Muscle of back (tissue), 13 donors: Measurements from ENCODE around the gene CARF. TPM values are rescaled to one million over a fixed set of nuclear protein-coding genes. Genes with fewer than 3 reads are reported as not detected.
"Not testable (repeated sequence)": the region's sequence is repeated elsewhere in the genome, so short reads cannot be mapped to it uniquely, and the experiment has no call there.

Source experiments
- DNase-seq, 3 donors: peaks; one replicate each; pipeline versions ENCODE4 v3.0.0 to v3.0.0-alpha.2; 2013
- long read RNA-seq, 9 donors: transcript quantifications; one replicate each; lab custom pipeline, GENCODE V29; 2026
- polyA plus RNA-seq, 10 donors: library from polyadenylated mRNA; unstranded; fragments of 120-200 nt; gene quantifications; one replicate each; pipeline ENCODE4 v1.2.1, GENCODE V29; 2013; ENCODE audit not compliant: insufficient read length in 10 of 10

The CARF gene
- polyA plus RNA-seq: 10 to 100 TPM in 4 of 10 donors, 1 to 10 TPM in 6; 5.5 to 12.4 (median 7.9) TPM
- long read RNA-seq, donor 1: 0 reads
- long read RNA-seq, donor 2, partial matches to known transcripts: 0 of 1 reads
- long read RNA-seq, donor 2, other reads (novel, unspliced or antisense): 0 of 1 reads
- long read RNA-seq, donor 3: 0 reads
- long read RNA-seq, donor 4: 0 reads
- long read RNA-seq, donor 5: 0 reads
- long read RNA-seq, donor 6: 0 reads
- long read RNA-seq, donor 7: 0 reads
- long read RNA-seq, donor 8: 0 reads
- long read RNA-seq, donor 9: 0 reads

- DNase-seq: peak; percentile 96 to 99 (median 98)
Measured at GRCh38 chr2:202911512-202912341, at the start of gene CARF, which contains the start of gene WDR12. CARF (plus strand) TSS chr2:202912275; CDS start chr2:202941903, 29,628 bp downstream. WDR12 (minus strand) TSS chr2:202911673; CDS start chr2:202911476, 197 bp downstream.

- DNase-seq: peak; percentile 48 to 89 (median 76)
Measured at GRCh38 chr2:202870431-202871299, 41.4 kb upstream of the CARF start.

- DNase-seq: peak; percentile 61 to 96 (median 87)
Measured at GRCh38 chr2:202871300-202872141, 40.6 kb upstream of the CARF start, which contains the start of gene ICA1L. ICA1L (minus strand) TSS chr2:202871766; CDS start chr2:202829009, 42,757 bp downstream.

GRCh38 chr2:202877699-202878098 is 34.4 kb upstream of the CARF start:
- DNase-seq: no peak

GRCh38 chr2:202881570-202881969 is 30.5 kb upstream of the CARF start:
- DNase-seq: no peak

- DNase-seq: no peak
Measured at GRCh38 chr2:202883987-202884675, 27.9 kb upstream of the CARF start.

GRCh38 chr2:202885190-202885589 is 26.9 kb upstream of the CARF start:
- no peak for DNase-seq

GRCh38 chr2:202905507-202905906 is 6.6 kb upstream of the CARF start:
- not testable (repeated sequence) for DNase-seq

- no peak for DNase-seq
Measured at GRCh38 chr2:202908186-202908585, 3.9 kb upstream of the CARF start.

GRCh38 chr2:202909394-202910192 is 2.5 kb upstream of the CARF start:
- DNase-seq: no peak

- not testable (repeated sequence) for DNase-seq
Measured at GRCh38 chr2:202910250-202910649, 1.8 kb upstream of the CARF start.

- DNase-seq: no peak
Measured at GRCh38 chr2:202910698-202911097, 1.4 kb upstream of the CARF start.

GRCh38 chr2:202911203-202911511 is 918 bp upstream of the CARF start:
- DNase-seq: no peak

- DNase-seq: peak in 1 of 3 donors; percentile 52
Measured at GRCh38 chr2:202912342-202913201, 497 bp downstream of the CARF start.

GRCh38 chr2:202918860-202919259 is 6.8 kb downstream of the CARF start:
- no peak for DNase-seq

GRCh38 chr2:202932425-202933138 is 20.5 kb downstream of the CARF start:
- peak in 1 of 3 donors; percentile 14 for DNase-seq

GRCh38 chr2:202933139-202933510 is 21.1 kb downstream of the CARF start:
- no peak for DNase-seq

- no peak for DNase-seq
Measured at GRCh38 chr2:202933958-202934357, 21.9 kb downstream of the CARF start.
